Mesenchymal stem cell (in vitro differentiated cells and primary cell): ENCODE measurements around the gene VPS11.

Source experiments
- DNase-seq: peaks from one replicate; pipeline ENCODE4 v3.0.0-alpha.2; 2013
- H2AFZ ChIP-seq: one replicate; pipeline ENCODE4 v1.6.1; 2013; ENCODE audit warnings: low read depth, mild to moderate bottlenecking, control low read depth, inconsistent platforms, low read length, moderate library complexity
- H2AK5ac ChIP-seq: 2 replicates; pipeline ENCODE4 v1.6.1; 2013; ENCODE audit warnings: low read length, moderate library complexity, mild to moderate bottlenecking, inconsistent platforms; ENCODE audit not compliant: severe bottlenecking
- H2BK120ac ChIP-seq: one replicate; pipeline ENCODE4 v1.6.1; 2013; ENCODE audit warnings: low read depth, mild to moderate bottlenecking, inconsistent platforms, low read length, moderate library complexity
- H2BK12ac ChIP-seq, 2 experiments: one replicate each; pipeline ENCODE4 v1.6.1; 2013; ENCODE audit warnings: inconsistent platforms in 2 of 2, low read length in 2 of 2, mild to moderate bottlenecking in 2 of 2, moderate library complexity in 2 of 2, control low read depth in 1 of 2
- H2BK15ac ChIP-seq: one replicate; pipeline ENCODE4 v1.6.1; 2013; ENCODE audit warnings: mild to moderate bottlenecking, low read depth, inconsistent platforms; ENCODE audit not compliant: poor library complexity, severe bottlenecking
- H2BK5ac ChIP-seq: 2 replicates; pipeline ENCODE4 v1.6.1; 2013; ENCODE audit warnings: low read depth, mild to moderate bottlenecking, low read length, control low read depth, inconsistent platforms; ENCODE audit not compliant: poor library complexity, severe bottlenecking
- H3K14ac ChIP-seq, 2 experiments: one replicate each; pipeline ENCODE4 v1.6.1; 2013; ENCODE audit warnings: inconsistent platforms in 2 of 2, low read length in 2 of 2, control low read depth in 1 of 2, mild to moderate bottlenecking in 1 of 2, moderate library complexity in 1 of 2
- H3K18ac ChIP-seq, 2 experiments: one replicate each; pipeline ENCODE4 v1.6.1; 2013; ENCODE audit warnings: inconsistent platforms in 2 of 2, low read length in 2 of 2, control low read depth in 1 of 2, low read depth in 1 of 2, mild to moderate bottlenecking in 1 of 2
- H3K23ac ChIP-seq, 2 experiments: one replicate each; pipeline ENCODE4 v1.6.1; 2013; ENCODE audit warnings: inconsistent platforms in 2 of 2, low read length in 2 of 2, mild to moderate bottlenecking in 2 of 2, moderate library complexity in 2 of 2, control low read depth in 1 of 2
- H3K27ac ChIP-seq: 2 replicates; pipeline ENCODE4 v1.5.1; 2013; ENCODE audit warnings: mild to moderate bottlenecking, moderate library complexity, low read length, control low read depth, inconsistent platforms; ENCODE audit not compliant: poor library complexity, severe bottlenecking
- H3K27me3 ChIP-seq, 2 experiments: 2 replicates each; pipeline versions ENCODE4 v1.6.1 to v1.7.0; 2013; ENCODE audit warnings: low read length in 2 of 2, mild to moderate bottlenecking in 2 of 2, moderate library complexity in 2 of 2, control low read depth in 1 of 2, inconsistent platforms in 1 of 2; ENCODE audit not compliant: control insufficient read depth in 1 of 2, insufficient read depth in 1 of 2
- H3K36me3 ChIP-seq, 2 experiments: 2 replicates each; pipeline versions ENCODE4 v1.6.1 to v1.7.0; 2013; ENCODE audit warnings: low read length in 2 of 2, control low read depth in 1 of 2, inconsistent platforms in 1 of 2, low read depth in 1 of 2, mild to moderate bottlenecking in 1 of 2; ENCODE audit not compliant: insufficient read depth in 2 of 2, control insufficient read depth in 1 of 2
- H3K4ac ChIP-seq, 2 experiments: one replicate each; pipeline ENCODE4 v1.6.1; 2013; ENCODE audit warnings: inconsistent platforms in 2 of 2, low read length in 2 of 2, mild to moderate bottlenecking in 2 of 2, moderate library complexity in 2 of 2, control low read depth in 1 of 2, low read depth in 1 of 2
- H3K4me1 ChIP-seq: 2 replicates; pipeline ENCODE4 v1.6.1; 2013; ENCODE audit warnings: low read depth, low read length, control low read depth; ENCODE audit not compliant: control insufficient read depth, insufficient read depth
- H3K4me2 ChIP-seq: 2 replicates; pipeline ENCODE4 v1.6.1; 2013; ENCODE audit warnings: low read length, mild to moderate bottlenecking, inconsistent platforms; ENCODE audit not compliant: poor library complexity, severe bottlenecking
- H3K4me3 ChIP-seq, 2 experiments: 2 replicates each; pipeline versions ENCODE4 v1.5.1 to v1.7.0; 2013; ENCODE audit warnings: low read length in 2 of 2, mild to moderate bottlenecking in 2 of 2, control low read depth in 1 of 2, low read depth in 1 of 2; ENCODE audit not compliant: insufficient read depth in 1 of 2
- H3K79me1 ChIP-seq: replicated peaks from 2 replicates; pipeline ENCODE4 v1.6.1; 2013; ENCODE audit warnings: mild to moderate bottlenecking, control low read depth, low read length, inconsistent platforms; ENCODE audit not compliant: poor library complexity, severe bottlenecking
- H3K9ac ChIP-seq: 2 replicates; pipeline ENCODE4 v1.7.0; 2013; ENCODE audit warnings: mild to moderate bottlenecking, low read length, moderate library complexity
- H3K9me3 ChIP-seq: 2 replicates; pipeline ENCODE4 v1.7.0; 2013; ENCODE audit warnings: mild to moderate bottlenecking, low read length; ENCODE audit not compliant: control insufficient read depth
- H4K8ac ChIP-seq: one replicate; pipeline ENCODE4 v1.6.1; 2013; ENCODE audit warnings: inconsistent platforms, mild to moderate bottlenecking, low read length, moderate library complexity
- H4K91ac ChIP-seq: one replicate; pipeline ENCODE4 v1.6.1; 2013; ENCODE audit warnings: mild to moderate bottlenecking, low read length, inconsistent platforms
- WGBS: methylation state at CpG from one replicate; pipeline ENCODE4 v1.1.7; 2013; ENCODE audit warnings: mixed read lengths; 5-methylcytosine and 5-hydroxymethylcytosine counted together

VPS11 gene

DNA sequence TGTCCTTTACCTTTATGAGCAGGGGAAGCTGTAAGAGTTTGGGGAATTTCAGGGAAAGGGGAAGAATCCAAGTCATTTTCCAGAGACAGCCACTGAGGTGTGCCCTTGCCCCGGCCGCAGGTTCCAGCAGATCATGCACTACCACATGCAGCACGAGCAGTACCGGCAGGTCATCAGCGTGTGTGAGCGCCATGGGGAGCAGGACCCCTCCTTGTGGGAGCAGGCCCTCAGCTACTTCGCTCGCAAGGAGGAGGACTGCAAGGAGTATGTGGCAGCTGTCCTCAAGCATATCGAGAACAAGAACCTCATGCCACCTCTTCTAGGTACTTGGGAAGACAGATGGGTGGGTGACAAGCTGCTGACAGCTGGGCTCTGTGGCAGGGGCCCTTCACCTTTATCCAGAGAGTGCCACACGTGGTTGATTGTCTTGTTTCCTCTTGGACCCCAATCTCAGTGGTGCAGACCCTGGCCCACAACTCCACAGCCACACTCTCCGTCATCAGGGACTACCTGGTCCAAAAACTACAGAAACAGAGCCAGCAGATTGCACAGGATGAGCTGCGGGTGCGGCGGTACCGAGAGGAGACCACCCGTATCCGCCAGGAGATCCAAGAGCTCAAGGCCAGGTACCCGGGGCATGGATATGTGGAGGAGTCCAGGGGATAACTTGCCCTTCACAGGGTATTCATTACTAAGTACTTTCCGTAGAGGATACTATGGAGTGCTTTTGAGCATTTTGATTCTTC is 11.2 kb downstream of the VPS11 start:
- no peak for DNase-seq
- H2AK5ac ChIP-seq, result no peak overlapping the region
- peak overlapping the region in 1 of 2 experiments; percentile 53 for H3K14ac ChIP-seq
- no peak overlapping the region for H2BK12ac ChIP-seq
- no peak overlapping the region for H2BK5ac ChIP-seq
- no peak overlapping the region for H3K4ac ChIP-seq
- H3K9me3 ChIP-seq, result no peaks in the 10 kb centered on the region
- no peaks in the 10 kb centered on the region for H3K27me3 ChIP-seq
- H3K79me1 ChIP-seq, result peaks cover 1% of the 10 kb centered on the region
- no peak overlapping the region for H2BK15ac ChIP-seq
- H3K36me3 ChIP-seq, result peaks cover 60 to 73% of the 10 kb centered on the region in 2 experiments
- no peak overlapping the region for H3K9ac ChIP-seq
- H3K4me1 ChIP-seq, result no peaks in the 10 kb centered on the region
- no peak overlapping the region for H3K18ac ChIP-seq
- H3K4me2 ChIP-seq, result no peak overlapping the region
- no peak overlapping the region for H2AFZ ChIP-seq
- no peak overlapping the region for H4K91ac ChIP-seq
- WGBS, result 93% methylated on average over 17 of the region's 19 CpGs
- H3K23ac ChIP-seq, result no peak overlapping the region
- no peak overlapping the region for H3K4me3 ChIP-seq
- no peak overlapping the region for H4K8ac ChIP-seq
- no peak overlapping the region for H3K27ac ChIP-seq
- H2BK120ac ChIP-seq, result no peak overlapping the region

DNA sequence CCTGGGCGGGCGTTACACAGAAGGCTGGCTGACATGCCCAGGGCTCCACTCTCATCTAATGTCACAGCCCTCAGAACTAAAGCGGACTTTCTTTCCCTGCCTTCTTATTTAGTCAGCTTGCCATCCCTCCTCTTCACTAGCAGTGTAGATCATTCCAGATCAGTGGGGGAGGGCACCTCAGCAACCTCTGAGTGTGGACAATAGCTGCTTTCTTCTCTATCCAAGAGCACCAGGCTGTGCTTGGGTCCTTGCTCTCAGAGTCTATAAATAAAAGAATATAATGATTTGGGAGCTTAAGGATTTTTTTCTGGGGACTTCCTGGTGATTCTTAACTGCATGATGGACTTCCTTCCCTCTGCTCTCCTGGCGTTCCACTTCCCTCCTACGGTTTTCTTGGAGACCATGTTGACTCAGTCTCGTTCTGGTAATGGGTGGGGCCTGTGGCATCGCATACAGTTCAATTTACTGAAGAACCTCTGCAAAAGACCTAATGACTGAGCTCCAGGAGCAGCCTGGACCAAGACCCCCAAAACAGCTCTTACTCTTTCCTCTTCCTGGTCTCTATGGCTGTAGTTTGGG is 14.2 kb downstream of the VPS11 start:
- peaks cover 51 to 59% of the 10 kb centered on the region in 2 experiments for H3K36me3 ChIP-seq
- no peak overlapping the region for H3K9ac ChIP-seq
- H2AK5ac ChIP-seq, result no peak overlapping the region

DNA sequence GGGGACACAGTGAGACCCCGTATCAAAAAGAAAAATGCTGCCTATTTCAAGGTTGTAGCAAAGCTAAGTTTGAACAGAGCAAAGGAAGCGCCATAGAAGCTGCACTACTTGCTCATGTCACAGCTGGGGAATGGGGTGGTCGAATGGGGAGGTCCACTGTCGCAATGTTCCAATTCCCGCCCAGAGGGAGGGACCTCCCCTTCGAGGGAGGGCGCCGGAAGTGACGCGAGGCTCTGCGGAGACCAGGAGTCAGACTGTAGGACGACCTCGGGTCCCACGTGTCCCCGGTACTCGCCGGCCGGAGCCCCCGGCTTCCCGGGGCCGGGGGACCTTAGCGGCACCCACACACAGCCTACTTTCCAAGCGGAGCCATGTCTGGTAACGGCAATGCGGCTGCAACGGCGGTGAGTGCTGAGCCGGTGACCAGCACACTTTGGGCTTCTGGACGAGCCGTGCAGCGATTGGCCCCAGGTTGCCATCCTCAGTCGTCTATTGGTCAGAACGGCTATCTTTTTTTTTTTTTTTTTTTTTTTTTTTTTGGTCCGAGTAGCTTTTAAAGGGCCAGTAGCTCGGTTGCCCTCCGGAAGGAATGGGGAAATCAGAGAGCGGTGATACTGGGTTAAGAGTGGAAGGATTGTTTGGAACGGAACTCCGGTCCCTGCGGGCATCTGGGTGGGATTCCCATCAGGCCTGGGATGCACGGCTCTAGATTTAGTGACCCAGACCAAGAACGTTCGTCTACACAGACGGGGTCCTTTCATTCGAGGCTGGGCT is 17.2 kb downstream of the VPS11 start, which contains the start of gene HMBS:
TSS of gene HMBS (plus strand) at position 219 of the 774 bp plus-strand sequence. CDS start at position 372, 153 bp downstream.
- Histone ChIP-seq H2BK15ac (peak within 1 kb of the TSS; percentile 73), H3K4me3 (peak within 1 kb of the TSS; percentile 74 to 87)
- DNase-seq, result peak; percentile 98

More for the DNA sequence above, 14.2 kb downstream of the VPS11 start:
- H3K4me1 ChIP-seq, result peaks cover 5% of the 10 kb centered on the region
- no peak for DNase-seq
- H3K14ac ChIP-seq, result no peak overlapping the region
- no peak overlapping the region for H2BK5ac ChIP-seq
- H3K4ac ChIP-seq, result no peak overlapping the region
- no peak overlapping the region for H2BK120ac ChIP-seq
- H3K27ac ChIP-seq, result no peak overlapping the region
- no peaks in the 10 kb centered on the region for H3K9me3 ChIP-seq
- no peak overlapping the region for H4K8ac ChIP-seq
- no peak overlapping the region for H3K4me3 ChIP-seq
- 93% methylated on average over 7 of the region's 7 CpGs for WGBS
- H3K4me2 ChIP-seq, result no peak overlapping the region
- H3K23ac ChIP-seq, result no peak overlapping the region
- H3K18ac ChIP-seq, result no peak overlapping the region
- H3K27me3 ChIP-seq, result no peaks in the 10 kb centered on the region
- H2BK15ac ChIP-seq, result no peak overlapping the region
- H4K91ac ChIP-seq, result no peak overlapping the region
- H2AFZ ChIP-seq, result no peak overlapping the region
- peaks cover 1% of the 10 kb centered on the region for H3K79me1 ChIP-seq
- no peak overlapping the region for H2BK12ac ChIP-seq

More for the DNA sequence above, 17.2 kb downstream of the VPS11 start, which contains the start of gene HMBS:
- Histone ChIP-seq H3K9me3 (no peaks in the 10 kb centered on the region), H4K8ac (peak within 1 kb of the TSS; percentile 76), H2AK5ac (no peak within 1 kb of the TSS), H3K4me1 (peaks cover 8% of the 10 kb centered on the region), H3K4ac (peak within 1 kb of the TSS; percentile 42 to 73), H2BK120ac (no peak within 1 kb of the TSS), H4K91ac (peak within 1 kb of the TSS; percentile 76), H3K23ac (peak within 1 kb of the TSS in 1 of 2 experiments; percentile 35), H3K27me3 (no peaks in the 10 kb centered on the region), H2BK12ac (peak within 1 kb of the TSS in 1 of 2 experiments; percentile 2), H3K4me2 (peak within 1 kb of the TSS; percentile 69), H3K36me3 (peaks cover 30 to 41% of the 10 kb centered on the region in 2 experiments), H3K27ac (peak within 1 kb of the TSS; percentile 83), H3K14ac (peak within 1 kb of the TSS in 1 of 2 experiments; percentile 1), H3K79me1 (peaks cover 16% of the 10 kb centered on the region), H2AFZ (no peak within 1 kb of the TSS), H3K9ac (peak within 1 kb of the TSS; percentile 91), H3K18ac (peak within 1 kb of the TSS; percentile 79 to 92), H2BK5ac (peak within 1 kb of the TSS; percentile 11)
- WGBS, result under 1% methylated on average over 40 of the region's 45 CpGs
